Muscle of leg (tissue), 11 donors: ENCODE measurements around the gene MVB12B. TPM values are rescaled to one million over a fixed set of nuclear protein-coding genes. Genes with fewer than 3 reads are reported as not detected.
A peak's percentile ranks its signal among the peaks of the same experiment; 100 is the strongest.
"Not testable (repeated sequence)": the region's sequence is repeated elsewhere in the genome, so short reads cannot be mapped to it uniquely, and the experiment has no call there.

Experiments used
- DNase-seq: peaks from one replicate; pipeline ENCODE4 v3.0.0; 2013
- H3K27ac ChIP-seq: one replicate; pipeline ENCODE4 v1.5.1; 2013; ENCODE audit warnings: mild to moderate bottlenecking, low read length, control low read depth
- H3K27me3 ChIP-seq: one replicate; pipeline ENCODE4 v1.6.1; 2013; ENCODE audit warnings: low read length; ENCODE audit not compliant: control insufficient read depth, insufficient read depth
- H3K36me3 ChIP-seq: one replicate; pipeline ENCODE4 v1.6.1; 2013; ENCODE audit warnings: low read length; ENCODE audit not compliant: control insufficient read depth, insufficient read depth
- H3K4me1 ChIP-seq: one replicate; pipeline ENCODE4 v1.6.1; 2013; ENCODE audit warnings: low read length; ENCODE audit not compliant: control insufficient read depth, insufficient read depth
- H3K4me3 ChIP-seq: one replicate; pipeline ENCODE4 v1.5.1; 2013; ENCODE audit warnings: low read length, control low read depth
- H3K9me3 ChIP-seq: replicated peaks from 2 replicates; pipeline ENCODE4 v1.6.1; 2013; ENCODE audit warnings: low read depth, low read length; ENCODE audit not compliant: control insufficient read depth
- WGBS: methylation state at CpG from one replicate; pipeline ENCODE4 v1.1.5; 2013; ENCODE audit warnings: missing lambda C conversion rate; ENCODE audit not compliant: insufficient coverage; 5-methylcytosine and 5-hydroxymethylcytosine counted together
- polyA plus RNA-seq, 8 donors: library from polyadenylated mRNA; unstranded; fragments of 120-200 nt; gene quantifications; one replicate each; pipeline versions ENCODE4 v1.2.1 to v1.2.3, GENCODE V29; 2013; ENCODE audit warnings: inconsistent platforms in 1 of 8, low replicate concordance in 1 of 8; ENCODE audit not compliant: insufficient read length in 8 of 8, insufficient read depth in 1 of 8
- total RNA-seq: library from RNA; stranded (reverse); fragments of 120-200 nt; gene quantifications from one replicate; pipeline ENCODE4 v1.2.4, GENCODE V29; 2013

MVB12B gene
- total and polyA plus RNA-seq, 9 donors: 11.3 to 16.7 (median 15.4) TPM

GRCh38 chr9:126468141-126468825 lies 141.7 kb downstream of the MVB12B start:
- DNase-seq: no peak
- 80% methylated on average over 13 of the region's 14 CpGs for WGBS
- Histone ChIP-seq H3K4me3 (no peak overlapping the region), H3K36me3 (peaks cover 6% of the 10 kb centered on the region), H3K27me3 (no peaks in the 10 kb centered on the region), H3K27ac (no peak overlapping the region), H3K9me3 (no peaks in the 10 kb centered on the region), H3K4me1 (peaks cover 18% of the 10 kb centered on the region)

GRCh38 chr9:126470241-126470993 lies 143.8 kb downstream of the MVB12B start:
- no peak for DNase-seq
- peaks cover 6% of the 10 kb centered on the region for H3K36me3 ChIP-seq
- WGBS: 54% methylated on average over 4 of the region's 12 CpGs
- no peaks in the 10 kb centered on the region for H3K27me3 ChIP-seq
- H3K4me3 ChIP-seq: no peak overlapping the region
- peaks cover 33% of the 10 kb centered on the region for H3K4me1 ChIP-seq
- no peaks in the 10 kb centered on the region for H3K9me3 ChIP-seq
- no peak overlapping the region for H3K27ac ChIP-seq

- no peak overlapping the region for H3K4me3 ChIP-seq
- H3K36me3 ChIP-seq: peaks cover 6% of the 10 kb centered on the region
- H3K27me3 ChIP-seq: no peaks in the 10 kb centered on the region
- H3K27ac ChIP-seq: no peak overlapping the region
- peaks cover 33% of the 10 kb centered on the region for H3K4me1 ChIP-seq
- 18% methylated on average over 14 of the region's 17 CpGs for WGBS
- DNase-seq: peak; percentile 79
- H3K9me3 ChIP-seq: no peaks in the 10 kb centered on the region
These were observed 144.5 kb downstream of the MVB12B start for GRCh38 chr9:126471084-126471624.

- Histone ChIP-seq H3K36me3 (peaks cover 6% of the 10 kb centered on the region), H3K9me3 (no peaks in the 10 kb centered on the region), H3K27ac (no peak overlapping the region), H3K27me3 (no peaks in the 10 kb centered on the region), H3K4me3 (no peak overlapping the region), H3K4me1 (peaks cover 33% of the 10 kb centered on the region)
- WGBS: 53% methylated on average over 3 of the region's 7 CpGs
- DNase-seq: peak; percentile 43
These were observed 145.7 kb downstream of the MVB12B start for GRCh38 chr9:126472198-126472947.

- DNase-seq: no peak
- H3K9me3 ChIP-seq: no peaks in the 10 kb centered on the region
- H3K4me1 ChIP-seq: peaks cover 33% of the 10 kb centered on the region
- no peak overlapping the region for H3K4me3 ChIP-seq
- WGBS: 80% methylated on average over 2 of the region's 3 CpGs
- peaks cover 6% of the 10 kb centered on the region for H3K36me3 ChIP-seq
- no peak overlapping the region for H3K27ac ChIP-seq
- H3K27me3 ChIP-seq: no peaks in the 10 kb centered on the region
These were observed 146.3 kb downstream of the MVB12B start for GRCh38 chr9:126472948-126473298.

GRCh38 chr9:126474206-126474765 lies 147.7 kb downstream of the MVB12B start:
- H3K27me3 ChIP-seq: no peaks in the 10 kb centered on the region
- peak; percentile 59 for DNase-seq

GRCh38 chr9:126474786-126475485 lies 148.3 kb downstream of the MVB12B start:
- no peak for DNase-seq
- peaks cover 29% of the 10 kb centered on the region for H3K4me1 ChIP-seq
- no peak overlapping the region for H3K4me3 ChIP-seq
- H3K36me3 ChIP-seq: no peaks in the 10 kb centered on the region
- H3K27ac ChIP-seq: peak overlapping the region; percentile 42
- no peaks in the 10 kb centered on the region for H3K27me3 ChIP-seq
- no peaks in the 10 kb centered on the region for H3K9me3 ChIP-seq
- WGBS: 93% methylated on average over 12 of the region's 14 CpGs

More at GRCh38 chr9:126474206-126474765, 147.7 kb downstream of the MVB12B start:
- no peak overlapping the region for H3K4me3 ChIP-seq
- WGBS: 34% methylated on average over 4 of the region's 7 CpGs
- peaks cover 29% of the 10 kb centered on the region for H3K4me1 ChIP-seq
- H3K27ac ChIP-seq: peak overlapping the region; percentile 42
- no peaks in the 10 kb centered on the region for H3K9me3 ChIP-seq
- H3K36me3 ChIP-seq: peaks cover 3% of the 10 kb centered on the region

- no peak for DNase-seq
- Histone ChIP-seq H3K4me1 (peaks cover 24% of the 10 kb centered on the region), H3K36me3 (peaks cover 3% of the 10 kb centered on the region), H3K9me3 (no peaks in the 10 kb centered on the region), H3K4me3 (no peak overlapping the region), H3K27me3 (no peaks in the 10 kb centered on the region), H3K27ac (no peak overlapping the region)
- WGBS: 90% methylated on average over 8 of the region's 12 CpGs
These were observed 149.4 kb downstream of the MVB12B start for GRCh38 chr9:126475933-126476555.

- not testable (repeated sequence) for H3K36me3 ChIP-seq
These were observed 150.8 kb downstream of the MVB12B start for GRCh38 chr9:126477432-126477831.

More at GRCh38 chr9:126477432-126477831, 150.8 kb downstream of the MVB12B start:
- not testable (repeated sequence) for H3K4me3 ChIP-seq, DNase-seq, H3K27ac ChIP-seq, H3K27me3 ChIP-seq, H3K9me3 ChIP-seq
- 94% methylated on average over 3 of the region's 3 CpGs for WGBS
- H3K4me1 ChIP-seq: peaks cover 22% of the 10 kb centered on the region
